Islet precursor cell (in vitro differentiated cells): ENCODE data around the gene SPON1.
"Not testable (repeated sequence)": the region's sequence is repeated elsewhere in the genome, so short reads cannot be mapped to it uniquely, and the experiment has no call there.

ENCODE experiments used
- DNase-seq: peaks from one replicate; pipeline ENCODE4 v3.0.0-alpha.2; 2018

The SPON1 gene

DNA sequence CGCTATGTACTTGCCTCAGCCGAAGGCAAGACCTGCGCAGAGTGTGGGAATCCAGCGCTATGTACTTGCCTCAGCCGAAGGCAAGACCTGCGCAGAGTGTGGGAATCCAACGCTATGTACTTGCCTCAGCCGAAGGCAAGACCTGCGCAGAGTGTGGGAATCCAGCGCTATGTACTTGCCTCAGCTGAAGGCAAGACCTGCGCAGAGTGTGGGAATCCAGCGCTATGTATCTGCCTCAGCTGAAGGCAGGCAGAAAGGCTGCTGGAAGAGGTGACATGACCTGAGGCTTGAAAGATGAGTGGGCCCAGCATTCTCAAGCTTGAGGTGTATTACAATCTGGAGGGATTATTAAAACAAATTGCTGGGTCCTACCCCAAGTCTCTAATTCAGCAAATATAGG lies 290.0 kb downstream of the SPON1 start:
- DNase-seq: not testable (repeated sequence)

DNA sequence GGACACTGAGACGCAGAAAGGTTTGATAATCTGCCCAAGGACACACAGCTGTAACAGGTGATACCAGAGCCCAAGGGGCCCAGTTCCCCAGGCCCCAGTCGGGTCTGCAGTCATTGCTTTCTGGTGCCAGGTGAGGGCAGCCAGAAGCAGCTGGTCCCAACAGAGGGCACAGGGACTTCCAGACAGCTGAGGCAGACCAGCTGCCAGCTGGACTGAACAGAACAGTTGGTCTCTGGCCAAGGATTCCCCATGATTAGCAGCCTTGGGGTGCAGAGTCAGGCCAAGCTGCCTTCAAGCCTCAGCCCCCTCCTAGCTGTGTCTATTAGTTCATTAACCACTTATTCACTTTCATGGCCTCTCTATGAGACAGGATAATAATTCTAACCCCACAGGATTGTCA lies 290.9 kb downstream of the SPON1 start:
- DNase-seq: no peak

DNA sequence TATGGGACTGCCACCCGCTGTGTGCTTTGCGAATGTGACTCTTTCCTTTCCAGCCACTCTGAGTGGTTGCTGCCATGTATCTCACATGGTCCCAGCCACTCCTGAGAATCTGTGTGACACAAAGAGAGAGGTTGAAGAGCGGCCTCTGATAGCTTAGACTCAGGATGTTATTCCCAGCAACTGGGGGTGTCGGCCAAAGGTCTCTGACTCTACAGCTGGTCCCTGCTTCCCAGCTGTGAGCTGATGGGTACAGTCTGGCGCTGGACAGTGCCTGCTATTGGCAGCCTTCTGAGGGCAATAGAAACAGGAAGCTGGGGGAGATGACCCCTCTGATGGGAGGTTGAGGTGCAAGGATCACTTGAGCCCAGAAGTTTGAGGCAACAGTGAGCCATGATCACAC lies 291.3 kb downstream of the SPON1 start:
- DNase-seq: no peak

DNA sequence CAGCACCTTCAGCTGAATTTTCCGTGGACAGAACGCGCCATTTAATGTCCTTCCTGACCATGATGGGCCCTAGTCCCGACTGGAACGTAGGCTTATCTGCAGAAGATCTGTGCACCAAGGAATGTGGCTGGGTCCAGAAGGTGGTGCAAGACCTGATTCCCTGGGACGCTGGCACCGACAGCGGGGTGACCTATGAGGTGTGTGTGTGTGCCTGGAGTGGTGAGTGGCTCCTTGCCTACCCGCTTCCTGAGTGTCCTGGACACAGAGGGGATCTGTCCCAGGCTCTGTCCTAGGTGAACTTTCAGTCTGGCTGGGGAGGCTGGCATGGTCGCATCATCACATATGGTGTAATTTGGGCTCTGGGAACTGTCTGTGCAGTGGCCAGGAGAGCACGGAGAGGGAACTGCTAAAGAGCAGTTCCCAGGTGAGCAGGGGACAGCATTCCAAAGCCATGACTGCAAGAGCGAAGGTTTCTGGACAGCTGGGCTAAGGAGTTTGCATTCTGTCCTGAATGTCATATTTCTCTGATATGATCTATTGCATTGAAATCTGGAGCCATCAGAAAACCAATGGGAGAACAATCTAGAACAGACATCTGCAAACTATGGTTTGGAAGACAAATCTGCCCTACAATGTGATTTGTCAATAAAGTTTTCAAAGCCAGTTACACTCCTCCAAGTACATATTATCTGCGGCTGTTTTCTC lies 292.2 kb downstream of the SPON1 start:
- peak; percentile 84 for DNase-seq

DNA sequence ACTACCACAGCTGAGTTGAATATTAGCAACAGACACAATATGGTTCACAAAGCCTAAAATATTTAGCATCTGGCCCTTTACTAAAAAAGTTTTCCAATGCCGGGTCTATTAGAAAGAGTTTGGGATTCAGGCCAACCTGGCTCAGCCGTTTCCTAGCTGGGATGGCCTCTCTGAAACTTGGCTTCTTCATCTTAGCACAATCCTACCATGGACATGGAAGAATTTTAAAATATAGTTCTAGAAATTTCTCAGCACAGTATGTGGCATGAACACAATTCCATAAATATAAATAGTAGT lies 292.7 kb downstream of the SPON1 start:
- no peak for DNase-seq

DNA sequence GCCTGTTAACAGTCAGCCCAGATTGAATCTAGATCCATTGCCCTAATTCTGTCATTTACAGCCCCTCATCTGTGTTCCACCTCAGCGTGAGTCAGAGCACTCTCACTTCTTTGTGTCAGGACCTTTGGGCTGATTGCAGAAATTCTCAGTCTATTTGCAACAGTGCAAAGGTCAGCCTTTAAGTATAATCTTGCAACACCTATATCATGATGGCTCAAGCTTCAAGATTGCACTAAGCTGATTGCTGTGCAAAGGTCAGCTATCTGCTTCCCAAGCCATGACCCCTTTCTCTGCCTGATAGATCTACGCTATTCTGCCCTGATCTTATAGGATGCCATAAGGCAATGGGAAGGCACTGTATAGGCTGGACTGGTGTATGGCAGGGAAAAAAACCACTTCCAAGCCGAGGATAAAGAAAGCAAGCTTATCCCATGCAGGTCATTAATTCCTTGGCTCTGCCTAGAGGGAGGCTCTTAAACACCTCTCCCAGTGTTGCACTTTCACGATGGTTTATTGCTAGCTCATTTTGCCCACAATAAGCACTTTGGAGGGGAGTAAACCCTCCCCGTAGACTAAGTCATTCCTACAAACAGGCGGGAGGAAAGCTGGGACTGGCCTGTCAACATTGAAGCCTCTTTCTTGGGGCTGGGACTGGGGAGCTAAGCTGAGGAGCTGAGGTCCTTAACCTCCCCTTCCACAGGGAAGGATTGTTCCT lies 295.9 kb downstream of the SPON1 start:
- DNase-seq: no peak

DNA sequence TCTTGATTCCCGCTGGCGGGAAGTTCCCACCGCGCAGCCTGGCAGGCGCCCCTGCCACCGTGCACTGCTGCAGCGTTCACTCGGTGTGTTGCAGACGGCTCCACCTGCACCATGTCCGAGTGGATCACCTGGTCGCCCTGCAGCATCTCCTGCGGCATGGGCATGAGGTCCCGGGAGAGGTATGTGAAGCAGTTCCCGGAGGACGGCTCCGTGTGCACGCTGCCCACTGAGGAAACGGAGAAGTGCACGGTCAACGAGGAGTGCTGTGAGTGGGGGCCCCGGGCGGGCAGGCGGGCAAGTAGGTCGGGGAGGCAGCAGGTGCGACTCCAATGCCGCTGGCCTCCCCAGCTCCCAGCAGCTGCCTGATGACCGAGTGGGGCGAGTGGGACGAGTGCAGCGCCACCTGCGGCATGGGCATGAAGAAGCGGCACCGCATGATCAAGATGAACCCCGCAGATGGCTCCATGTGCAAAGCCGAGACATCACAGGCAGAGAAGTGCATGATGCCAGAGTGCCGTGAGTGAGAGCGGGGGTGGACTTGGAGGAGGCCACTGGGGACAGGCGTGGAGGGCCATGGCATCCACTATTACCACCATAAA lies 296.8 kb downstream of the SPON1 start:
- DNase-seq: peak; percentile 50

DNA sequence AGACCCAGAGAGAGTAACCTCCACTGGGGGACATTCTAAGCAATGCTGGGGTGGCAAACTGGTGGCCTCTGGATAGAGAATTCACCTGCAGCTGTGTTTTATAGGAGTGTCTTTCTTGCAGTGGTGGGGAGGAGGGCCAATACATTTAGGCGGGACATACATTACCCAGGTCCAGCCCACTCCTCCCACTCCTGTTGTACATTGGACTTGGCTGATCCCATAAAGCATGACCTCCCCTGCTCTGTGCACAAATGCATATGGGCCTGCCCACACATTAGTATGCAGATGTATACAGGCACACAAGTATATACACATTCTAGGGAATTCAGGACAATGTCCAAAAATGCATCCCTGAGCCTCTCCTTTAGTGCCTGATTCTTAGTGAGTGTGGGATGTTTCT lies 297.4 kb downstream of the SPON1 start:
- no peak for DNase-seq

DNA sequence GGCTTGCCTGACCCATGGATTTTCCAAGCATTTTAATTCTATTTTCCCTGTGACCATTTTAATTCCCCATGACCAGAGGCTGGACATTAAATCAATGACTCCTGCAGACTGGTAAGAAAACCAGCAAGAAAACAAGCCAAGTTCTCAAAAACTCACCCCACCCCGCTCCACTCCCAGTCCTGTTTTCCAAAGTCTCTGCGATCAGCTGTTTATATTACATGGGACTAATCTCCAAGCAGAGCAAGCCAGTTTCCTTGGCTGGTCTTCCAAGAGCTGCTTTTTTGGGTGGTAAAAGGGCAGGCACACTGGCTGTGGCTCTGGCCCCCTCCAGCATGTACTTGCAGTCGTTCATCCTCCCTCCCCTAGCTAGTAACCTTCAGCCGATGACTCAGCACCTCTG lies 298.5 kb downstream of the SPON1 start:
- DNase-seq: no peak

DNA sequence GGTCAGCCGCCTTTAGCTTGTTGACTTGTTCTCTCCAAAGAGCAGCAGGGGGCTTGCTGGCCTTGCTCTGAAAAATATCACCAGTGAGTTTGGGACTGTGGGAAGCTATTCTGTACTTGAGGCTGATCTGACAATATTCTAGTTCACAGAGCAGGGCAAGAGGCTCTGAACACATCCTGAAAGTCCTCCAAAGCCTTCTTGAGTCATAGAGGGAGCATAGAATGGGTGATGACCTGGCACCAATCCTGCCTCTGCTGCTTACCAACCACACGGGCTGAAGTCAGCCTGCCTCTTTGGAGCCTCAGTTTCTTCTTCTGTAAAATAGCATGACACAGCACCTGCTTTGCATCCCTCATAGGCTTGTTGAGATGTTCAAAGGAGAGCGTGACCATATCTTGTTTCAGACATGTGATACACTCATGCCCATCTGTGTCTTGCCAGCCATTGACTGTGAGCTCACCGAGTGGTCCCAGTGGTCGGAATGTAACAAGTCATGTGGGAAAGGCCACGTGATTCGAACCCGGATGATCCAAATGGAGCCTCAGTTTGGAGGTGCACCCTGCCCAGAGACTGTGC lies 299.8 kb downstream of the SPON1 start:
- DNase-seq: no peak

DNA sequence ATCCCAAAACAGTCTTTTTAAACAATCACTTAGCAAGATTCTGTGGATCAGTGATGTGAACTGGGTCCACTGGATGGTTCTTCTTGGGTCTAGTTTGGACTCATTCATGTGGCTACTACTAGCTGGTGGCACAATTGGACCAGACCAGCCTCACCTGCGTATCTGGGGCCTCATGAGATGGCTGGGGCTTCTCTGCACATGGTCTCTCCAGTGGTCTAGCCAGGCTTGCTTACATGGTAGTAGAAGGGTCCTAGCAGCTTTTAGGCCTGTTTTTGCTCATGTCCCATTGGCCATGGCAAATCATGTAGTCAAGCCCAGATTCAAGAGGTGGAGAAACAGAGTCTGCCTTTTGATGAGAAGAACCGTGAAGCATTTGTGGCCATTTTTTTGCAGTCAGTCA lies 302.4 kb downstream of the SPON1 start:
- no peak for DNase-seq

DNA sequence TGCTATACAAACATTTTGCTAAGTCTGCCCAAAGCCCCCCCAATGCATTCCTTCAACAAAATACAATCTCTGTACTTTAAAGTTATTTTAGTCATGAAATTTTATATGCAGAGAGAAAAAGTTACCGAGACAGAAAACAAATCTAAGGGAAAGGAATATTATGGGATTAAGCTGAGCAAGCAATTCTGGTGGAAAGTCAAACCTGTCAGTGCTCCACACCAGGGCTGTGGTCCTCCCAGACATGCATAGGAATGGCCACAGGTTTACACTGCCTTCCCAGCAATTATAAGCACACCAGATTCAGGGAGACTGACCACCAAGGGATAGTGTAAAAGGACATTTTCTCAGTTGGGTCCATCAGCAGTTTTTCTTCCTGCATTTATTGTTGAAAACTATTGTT lies 304.1 kb downstream of the SPON1 start:
- DNase-seq: no peak

DNA sequence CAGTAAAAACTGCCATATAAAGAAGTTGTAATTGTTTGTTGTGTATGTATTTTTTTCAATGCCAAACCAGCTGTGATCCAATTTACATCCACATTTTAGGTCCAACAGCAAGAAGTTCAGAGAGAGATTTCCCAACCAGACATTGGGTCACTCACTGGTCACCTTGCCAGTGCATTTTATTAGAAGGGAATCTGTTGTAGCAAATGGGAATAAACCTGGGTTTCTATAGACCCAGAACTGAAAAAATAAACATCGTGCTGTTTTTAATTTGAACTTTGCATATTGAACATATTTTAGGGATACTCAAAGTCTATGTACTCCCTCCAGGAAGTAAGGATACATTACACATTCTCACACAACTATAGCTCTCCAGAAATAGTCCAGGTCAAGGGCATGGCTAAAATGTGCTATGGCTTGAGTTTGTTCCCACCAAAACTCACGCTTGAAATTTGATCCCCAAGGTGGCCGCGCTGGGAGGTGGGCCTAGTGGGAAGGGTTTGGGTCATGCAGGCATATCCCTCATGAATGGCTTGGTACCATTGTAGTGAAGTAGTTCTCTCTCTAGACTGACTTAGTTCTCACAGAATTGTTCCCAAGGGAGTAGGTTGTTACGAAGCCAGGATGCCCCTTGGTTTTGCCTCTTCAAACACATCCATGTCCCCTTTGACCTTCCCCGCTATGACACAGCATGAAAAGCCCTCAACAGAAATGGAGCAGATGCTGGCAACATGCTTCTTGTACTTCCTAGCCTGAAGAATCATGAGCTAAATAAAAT lies 305.5 kb downstream of the SPON1 start:
- DNase-seq: no peak

DNA sequence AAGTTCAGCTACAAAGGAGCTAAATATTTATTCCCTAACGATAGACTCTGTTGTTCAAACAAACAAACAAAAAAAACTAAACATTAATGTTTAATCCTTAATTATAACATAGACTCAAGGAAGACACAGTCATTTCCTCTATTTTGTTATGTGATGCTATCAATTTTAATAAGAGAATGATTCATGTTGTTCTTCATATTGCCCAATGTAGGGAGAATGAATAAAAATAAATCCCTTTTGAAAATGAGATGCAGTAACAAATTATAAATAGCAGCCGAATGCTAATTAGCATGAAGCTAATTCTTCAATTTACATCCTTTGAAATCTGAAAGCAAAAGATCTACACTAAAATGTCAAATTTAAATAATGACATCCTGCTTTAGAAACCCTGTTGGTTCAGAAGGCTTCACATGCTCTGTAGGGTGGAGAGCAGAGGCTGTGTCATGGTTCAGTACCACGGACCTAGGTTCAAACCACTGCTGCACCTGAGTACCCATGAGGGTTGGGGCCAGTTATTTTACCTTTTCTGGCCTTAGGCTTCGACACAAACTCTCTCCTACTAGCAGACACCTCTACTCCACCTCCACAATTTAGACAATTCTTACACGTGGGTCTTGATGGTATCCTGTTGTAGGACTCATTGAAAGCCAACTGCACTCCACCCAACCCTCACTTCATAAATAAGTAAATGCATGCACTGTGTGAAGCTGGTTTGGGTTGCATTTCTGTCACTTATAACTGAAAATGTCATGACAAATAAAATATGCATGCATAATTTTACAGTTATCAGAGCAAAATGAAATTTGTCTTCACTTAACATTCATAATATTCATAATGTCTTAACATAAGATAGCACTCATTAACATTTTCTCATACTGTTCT lies 307.4 kb downstream of the SPON1 start:
- no peak for DNase-seq

DNA sequence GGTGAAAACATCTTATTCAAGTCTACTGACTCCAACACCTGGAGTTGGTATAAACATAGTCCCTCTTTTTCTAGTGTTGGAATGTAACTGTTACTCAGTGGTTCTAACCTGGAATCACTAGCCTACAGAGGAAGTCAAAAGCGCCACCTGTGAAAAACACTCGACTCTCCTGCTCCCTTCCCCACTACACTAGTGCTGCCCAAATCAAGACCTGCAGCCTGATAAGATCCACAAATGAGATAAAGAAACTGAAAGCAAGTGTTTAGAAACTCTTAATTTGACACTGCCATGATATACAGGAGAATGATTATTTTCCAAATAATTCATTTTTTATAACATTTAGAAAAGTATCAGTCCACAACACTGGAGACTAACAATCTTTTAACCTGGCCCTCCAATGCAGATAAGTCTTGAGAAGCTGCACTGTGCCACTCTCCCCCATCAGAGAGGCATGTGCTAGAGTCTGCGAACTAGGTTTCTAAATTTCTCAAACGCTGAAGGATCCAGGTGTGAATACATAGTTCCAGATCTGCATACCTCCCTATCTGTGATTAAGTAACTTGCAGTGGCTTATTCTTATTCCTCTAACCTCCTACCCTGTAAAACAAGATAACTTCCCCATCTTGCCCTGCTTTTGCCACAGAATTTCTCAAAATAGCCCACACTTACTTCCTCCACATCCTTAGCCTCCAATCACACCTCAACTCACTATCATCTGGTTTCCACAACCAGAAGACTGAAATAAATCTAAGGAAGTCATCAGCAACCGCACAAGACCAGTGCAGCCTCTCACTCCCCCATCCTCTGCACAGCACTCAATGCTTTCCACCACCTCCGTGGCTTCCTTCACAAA lies 308.4 kb downstream of the SPON1 start:
- DNase-seq: no peak

DNA sequence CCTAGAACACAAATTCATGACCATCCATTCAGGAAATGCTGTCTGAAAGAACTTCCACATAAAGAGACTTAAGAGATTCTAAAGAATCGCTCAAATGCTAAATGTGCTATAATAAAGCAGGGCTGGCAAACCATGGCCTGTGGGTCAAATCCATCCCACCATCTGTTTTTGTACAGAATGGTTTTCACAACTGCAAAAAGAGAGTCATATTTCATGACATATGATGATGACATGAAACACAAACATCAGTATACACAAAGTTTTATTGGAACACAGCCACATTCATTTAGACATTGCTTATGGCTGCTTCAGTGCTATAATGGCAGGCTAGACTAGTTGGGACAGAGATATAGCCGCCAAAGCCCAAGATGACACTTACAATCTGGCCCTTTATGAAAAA lies 311.4 kb downstream of the SPON1 start:
- no peak for DNase-seq

DNA sequence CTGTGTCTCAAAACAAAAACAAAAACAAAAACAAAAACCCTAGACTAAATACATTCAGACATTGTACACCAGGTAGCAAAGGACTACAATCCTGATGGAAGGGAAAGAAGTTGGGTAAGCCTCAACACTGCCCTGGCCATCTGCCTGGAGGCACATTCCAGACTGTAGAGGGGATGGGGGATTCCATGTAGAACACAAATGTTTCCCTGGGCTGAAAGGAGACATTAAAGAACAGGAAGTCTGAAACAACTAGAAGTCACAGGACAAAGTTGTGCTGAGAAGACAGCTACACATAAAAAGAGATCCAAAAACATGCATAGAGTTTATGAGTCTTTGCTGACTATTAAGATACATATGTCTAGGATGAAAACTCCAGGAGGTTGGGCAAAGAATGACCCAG lies 312.6 kb downstream of the SPON1 start:
- DNase-seq: peak; percentile 77

DNA sequence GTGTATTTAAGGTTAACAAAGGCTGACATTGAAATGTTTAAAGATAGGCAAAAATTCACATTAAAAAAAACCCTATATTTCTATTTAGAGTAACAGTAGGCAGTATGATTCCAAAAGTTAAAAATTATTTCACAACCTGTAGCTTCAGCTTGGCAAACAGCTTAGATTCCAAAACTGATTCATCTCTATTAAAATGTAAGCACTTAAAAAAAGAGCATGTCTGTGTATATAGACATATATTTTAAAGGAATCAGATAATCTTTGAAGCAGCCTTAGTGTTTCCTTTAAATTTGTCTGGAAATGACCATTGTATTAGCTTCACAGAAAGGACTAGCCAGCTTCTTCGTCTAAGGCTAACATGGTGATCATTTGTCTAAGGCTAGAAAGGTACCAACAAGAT lies 316.3 kb downstream of the SPON1 start:
- not testable (repeated sequence) for DNase-seq

DNA sequence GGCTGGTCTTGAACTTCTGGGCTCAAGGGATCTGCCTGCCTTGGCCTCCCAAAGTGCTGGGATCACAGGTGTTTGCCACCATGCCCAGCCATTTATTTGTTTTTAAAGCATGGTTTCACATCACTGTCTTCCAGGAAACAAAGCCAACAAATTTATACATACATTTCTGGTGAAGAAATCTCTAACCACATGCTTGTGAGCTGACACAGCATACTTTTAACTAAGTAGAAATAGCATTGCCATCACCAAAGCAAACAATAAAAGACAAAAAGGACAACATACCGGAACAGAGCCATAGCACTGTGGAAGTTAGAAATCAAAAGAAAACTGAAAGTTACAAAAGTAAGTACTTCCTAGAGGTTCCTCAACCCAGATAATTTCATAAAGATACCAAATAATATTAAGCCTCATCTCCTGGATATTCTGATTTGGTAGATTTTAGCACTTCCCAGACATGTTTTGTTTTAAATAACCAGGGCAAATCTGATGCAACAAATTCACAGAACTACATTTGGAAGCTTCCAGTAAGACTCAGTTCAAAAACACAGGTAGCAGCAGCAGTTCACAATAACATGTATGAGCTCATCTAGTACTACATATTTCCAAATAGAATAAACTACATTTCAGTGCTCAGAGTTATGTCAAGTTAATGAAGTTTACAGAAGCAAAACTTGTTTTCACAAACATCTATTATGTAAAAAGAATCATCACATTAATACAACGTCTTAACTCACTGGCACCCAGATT lies 325.8 kb downstream of the SPON1 start:
- DNase-seq: no peak

DNA sequence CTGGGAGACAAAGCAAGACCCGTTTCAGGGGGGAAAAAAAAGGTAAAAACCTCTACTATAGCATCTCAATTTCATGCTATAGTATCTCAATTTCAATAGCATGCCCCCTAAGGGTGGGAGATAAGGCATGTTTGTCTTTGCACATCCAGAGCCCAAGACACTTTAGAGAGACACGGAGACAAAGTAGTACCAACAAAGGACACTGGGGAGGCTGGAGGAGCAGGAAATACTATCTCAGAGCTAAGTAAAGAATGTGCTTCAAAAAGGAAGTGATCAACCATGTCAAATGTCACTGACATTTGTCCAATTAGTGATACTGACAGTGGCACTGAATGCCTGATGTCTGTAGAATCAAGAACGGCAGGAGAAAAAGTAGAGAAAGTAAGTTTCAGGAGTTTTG lies 327.9 kb downstream of the SPON1 start:
- DNase-seq: no peak

DNA sequence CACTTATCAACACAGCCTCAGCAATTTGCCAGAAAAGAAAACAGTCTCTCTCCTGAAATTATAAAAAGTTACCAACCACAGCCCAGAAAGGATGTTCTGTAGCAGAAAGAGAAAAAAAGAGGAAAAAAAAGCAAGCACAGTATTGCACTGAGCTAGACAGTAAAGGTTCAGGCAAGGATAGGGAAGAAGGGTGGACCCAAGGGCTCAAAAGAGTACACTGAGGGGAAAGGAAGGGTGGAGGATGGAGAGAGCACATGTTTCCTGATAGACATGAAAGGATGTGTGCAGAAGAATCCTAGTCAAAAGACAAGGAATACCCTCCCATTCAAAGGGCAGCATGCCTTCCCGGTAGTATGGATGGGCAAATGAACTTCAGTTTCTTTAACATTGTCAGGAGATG lies 337.4 kb downstream of the SPON1 start:
- no peak for DNase-seq
